ENCODE measurements around the gene GRID1. TPM values are rescaled to one million over a fixed set of nuclear protein-coding genes. Genes with fewer than 3 reads are reported as not detected.

GRID1 gene
- total RNA-seq, 1 experiment from 2014 or later, result 5.6 TPM

DNA sequence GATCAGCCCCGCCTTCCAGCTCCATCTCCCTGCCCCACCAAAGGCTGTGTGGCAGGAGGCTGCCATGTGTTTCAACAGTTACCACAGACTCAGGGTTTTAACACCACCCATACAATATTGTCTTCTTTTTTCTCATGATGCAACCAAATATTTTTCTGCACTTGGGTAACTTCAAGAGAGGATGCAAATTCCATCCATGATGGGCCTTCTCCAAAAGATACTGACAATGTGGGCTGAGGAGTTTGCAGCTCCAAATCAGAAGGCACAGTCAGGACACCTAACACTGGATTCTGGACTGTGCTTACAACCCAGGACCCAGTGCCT, 347.9 kb downstream of the GRID1 start:
- Histone ChIP-seq H3K36me3 (ENCODE audit: control insufficient read depth in 1 of 2, insufficient read depth in 2 of 2, low read length in 2 of 2) (no peaks in the 10 kb centered on the region), H3K4me3 (replicated peaks in 1 of 2; ENCODE audit: low read depth in 1 of 2, low read length in 2 of 2) (no peak overlapping the region), H3K79me2 (ENCODE audit: insufficient read depth, low read length) (no peaks in the 10 kb centered on the region), H3K9me2 (ENCODE audit: insufficient read depth) (no peaks in the 10 kb centered on the region), H2AFZ (ENCODE audit: low read depth, low read length, poor library complexity, severe bottlenecking) (no peak overlapping the region), H4K20me1 (ENCODE audit: insufficient read depth) (no peaks in the 10 kb centered on the region), H3K9ac (ENCODE audit: low read length) (no peak overlapping the region), H3K27ac (ENCODE audit: low read depth, low read length) (no peak overlapping the region), H3K27me3 (ENCODE audit: insufficient read depth, low read length) (no peaks in the 10 kb centered on the region), H3K4me2 (ENCODE audit: low read length) (no peak overlapping the region), H3K4me1 (ENCODE audit: control insufficient read depth in 1 of 2, insufficient read depth in 2 of 2, low read length in 2 of 2) (no peaks in the 10 kb centered on the region), H3K9me3 (ENCODE audit: control insufficient read depth in 1 of 2, insufficient read depth in 1 of 2, low read depth in 1 of 2, low read length in 2 of 2) (no peaks in the 10 kb centered on the region)
- ChIA-PET CTCF (no interaction called here), POLR2A (no interaction called here), RAD21 (ENCODE audit: low non-redundant PET in 1 of 2, low total read pairs in 2 of 2, uncharacterized antibody in 2 of 2, unreplicated experiment in 2 of 2) (no interaction called here)
- ATAC-seq (no peak), DNase-seq (ENCODE audit: low read depth, low spot score) (no peak)
- BruUV-seq (replicated peaks), result no TSS peak
- intact Hi-C loops (cut with micrococcal nuclease), result no loop called here
- TF ChIP-seq, protein P1, sequence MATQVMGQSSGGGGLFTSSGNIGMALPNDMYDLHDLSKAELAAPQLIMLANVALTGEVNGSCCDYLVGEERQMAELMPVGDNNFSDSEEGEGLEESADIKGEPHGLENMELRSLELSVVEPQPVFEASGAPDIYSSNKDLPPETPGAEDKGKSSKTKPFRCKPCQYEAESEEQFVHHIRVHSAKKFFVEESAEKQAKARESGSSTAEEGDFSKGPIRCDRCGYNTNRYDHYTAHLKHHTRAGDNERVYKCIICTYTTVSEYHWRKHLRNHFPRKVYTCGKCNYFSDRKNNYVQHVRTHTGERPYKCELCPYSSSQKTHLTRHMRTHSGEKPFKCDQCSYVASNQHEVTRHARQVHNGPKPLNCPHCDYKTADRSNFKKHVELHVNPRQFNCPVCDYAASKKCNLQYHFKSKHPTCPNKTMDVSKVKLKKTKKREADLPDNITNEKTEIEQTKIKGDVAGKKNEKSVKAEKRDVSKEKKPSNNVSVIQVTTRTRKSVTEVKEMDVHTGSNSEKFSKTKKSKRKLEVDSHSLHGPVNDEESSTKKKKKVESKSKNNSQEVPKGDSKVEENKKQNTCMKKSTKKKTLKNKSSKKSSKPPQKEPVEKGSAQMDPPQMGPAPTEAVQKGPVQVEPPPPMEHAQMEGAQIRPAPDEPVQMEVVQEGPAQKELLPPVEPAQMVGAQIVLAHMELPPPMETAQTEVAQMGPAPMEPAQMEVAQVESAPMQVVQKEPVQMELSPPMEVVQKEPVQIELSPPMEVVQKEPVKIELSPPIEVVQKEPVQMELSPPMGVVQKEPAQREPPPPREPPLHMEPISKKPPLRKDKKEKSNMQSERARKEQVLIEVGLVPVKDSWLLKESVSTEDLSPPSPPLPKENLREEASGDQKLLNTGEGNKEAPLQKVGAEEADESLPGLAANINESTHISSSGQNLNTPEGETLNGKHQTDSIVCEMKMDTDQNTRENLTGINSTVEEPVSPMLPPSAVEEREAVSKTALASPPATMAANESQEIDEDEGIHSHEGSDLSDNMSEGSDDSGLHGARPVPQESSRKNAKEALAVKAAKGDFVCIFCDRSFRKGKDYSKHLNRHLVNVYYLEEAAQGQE (IDR thresholded peaks at IDR 0.05; ENCODE audit: low read depth), result no peak
- TF ChIP-seq, protein P2, sequence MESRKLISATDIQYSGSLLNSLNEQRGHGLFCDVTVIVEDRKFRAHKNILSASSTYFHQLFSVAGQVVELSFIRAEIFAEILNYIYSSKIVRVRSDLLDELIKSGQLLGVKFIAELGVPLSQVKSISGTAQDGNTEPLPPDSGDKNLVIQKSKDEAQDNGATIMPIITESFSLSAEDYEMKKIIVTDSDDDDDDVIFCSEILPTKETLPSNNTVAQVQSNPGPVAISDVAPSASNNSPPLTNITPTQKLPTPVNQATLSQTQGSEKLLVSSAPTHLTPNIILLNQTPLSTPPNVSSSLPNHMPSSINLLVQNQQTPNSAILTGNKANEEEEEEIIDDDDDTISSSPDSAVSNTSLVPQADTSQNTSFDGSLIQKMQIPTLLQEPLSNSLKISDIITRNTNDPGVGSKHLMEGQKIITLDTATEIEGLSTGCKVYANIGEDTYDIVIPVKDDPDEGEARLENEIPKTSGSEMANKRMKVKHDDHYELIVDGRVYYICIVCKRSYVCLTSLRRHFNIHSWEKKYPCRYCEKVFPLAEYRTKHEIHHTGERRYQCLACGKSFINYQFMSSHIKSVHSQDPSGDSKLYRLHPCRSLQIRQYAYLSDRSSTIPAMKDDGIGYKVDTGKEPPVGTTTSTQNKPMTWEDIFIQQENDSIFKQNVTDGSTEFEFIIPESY (IDR thresholded peaks at IDR 0.05; ENCODE audit: extremely low read depth, insufficient replicate concordance, low read length), result no peak

Measured in HCT116 (cell line).